ENCODE results near the gene SMARCA4.

Gene SMARCA4

DNA sequence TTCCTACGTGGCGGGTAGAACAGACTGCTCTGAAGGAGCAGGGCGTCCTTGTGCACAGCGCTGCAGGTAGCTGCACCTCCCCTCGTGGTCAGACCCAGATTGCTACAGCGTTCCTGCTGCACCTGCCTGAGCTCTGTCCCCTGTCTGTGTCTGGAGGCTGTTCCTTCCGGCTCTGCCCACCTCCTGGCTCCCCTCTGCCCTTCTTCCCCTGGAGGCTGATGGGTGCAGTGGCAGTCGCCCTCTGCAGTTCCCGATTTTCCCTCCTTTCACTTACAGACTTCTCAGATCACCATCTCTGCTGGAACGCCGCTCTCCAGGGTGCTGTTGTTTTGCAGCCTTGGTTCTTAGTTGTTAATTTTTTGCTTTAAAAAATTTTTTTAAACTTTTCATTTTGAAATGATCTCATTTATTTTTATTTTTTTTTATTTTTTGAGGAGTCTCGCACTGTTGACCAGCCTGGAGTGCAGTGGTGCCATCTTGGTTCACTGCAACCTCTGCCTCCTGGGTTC lies 53.6 kb downstream of the SMARCA4 start:
- DNase-seq (ENCODE audit: low spot score): no peak

DNA sequence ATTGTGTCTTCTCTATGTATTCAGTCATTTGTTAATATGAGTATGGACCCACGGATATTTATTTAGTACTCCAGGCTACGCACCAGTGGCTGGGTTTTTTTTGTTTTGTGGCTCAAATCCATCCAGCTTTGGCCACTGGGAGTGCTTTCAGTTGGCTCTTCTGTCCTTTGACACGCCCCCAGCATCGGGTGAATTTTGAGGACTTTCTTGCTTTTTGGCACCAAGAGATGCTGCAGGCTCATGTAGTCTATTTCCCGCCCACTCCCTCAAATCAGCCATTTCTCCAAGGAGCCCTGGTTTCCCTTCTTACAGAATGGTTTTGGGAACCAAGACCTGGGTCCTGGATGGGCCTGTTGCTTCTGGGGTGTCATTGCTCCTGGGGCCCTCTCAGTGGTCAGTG lies 55.8 kb downstream of the SMARCA4 start:
- DNase-seq (ENCODE audit: low spot score): no peak

DNA sequence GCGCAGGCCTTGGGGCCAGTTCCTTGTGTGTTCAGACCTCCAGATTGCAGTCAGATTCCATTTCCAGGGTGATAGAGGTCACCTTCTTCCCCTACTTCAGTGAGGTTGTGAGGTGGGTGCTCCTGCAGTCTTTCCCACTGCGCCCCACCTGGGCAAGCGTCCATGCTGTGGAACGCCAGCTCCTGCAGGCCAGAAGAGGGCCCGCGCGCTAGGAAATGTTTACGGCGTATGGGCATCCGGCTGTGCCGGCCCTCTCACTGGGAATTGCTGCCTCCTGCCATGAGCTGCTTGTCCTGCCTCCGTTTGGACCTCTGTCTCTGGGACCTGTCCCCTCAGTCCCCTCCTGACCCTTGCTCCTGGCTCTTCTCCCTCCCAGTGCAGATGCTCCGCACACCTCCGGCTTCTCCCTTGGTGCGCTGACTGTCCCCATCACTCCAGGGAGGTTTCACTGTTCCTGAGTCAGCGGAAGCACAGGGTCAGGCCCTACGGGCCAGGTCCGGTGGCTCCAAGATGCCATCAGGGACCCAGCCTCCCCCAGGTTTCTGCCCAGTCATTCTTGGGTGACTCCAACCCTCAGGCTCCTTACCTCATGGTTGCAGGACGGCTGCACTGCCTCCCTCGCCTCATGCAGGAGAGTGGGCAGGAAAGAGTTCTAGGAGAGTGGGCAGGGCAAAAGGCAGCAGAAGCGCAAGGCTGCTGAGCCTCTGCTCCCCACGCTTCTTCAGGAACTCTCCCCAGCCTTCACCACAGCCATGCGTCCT lies 56.6 kb downstream of the SMARCA4 start:
- DNase-seq (ENCODE audit: low spot score): no peak

DNA sequence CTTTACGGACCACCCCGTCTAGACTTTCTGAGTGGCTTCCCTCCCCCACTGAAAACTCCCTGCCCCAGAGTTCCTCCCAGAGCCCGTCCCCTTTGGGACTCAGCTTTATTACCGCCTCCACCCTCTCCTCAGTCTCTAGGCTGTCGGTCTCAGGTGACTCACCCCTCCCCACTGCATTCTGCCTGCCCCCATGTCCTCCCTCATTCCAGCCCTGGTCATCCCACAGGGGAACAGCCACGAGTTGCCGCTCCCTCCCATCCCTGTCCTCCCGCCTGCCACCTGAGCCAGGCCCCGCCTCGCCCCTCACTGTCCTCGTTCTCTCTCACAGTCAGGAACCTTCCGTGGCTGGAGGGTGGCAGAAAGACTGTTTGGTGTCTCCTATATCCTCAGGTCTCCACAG lies 57.3 kb downstream of the SMARCA4 start:
- DNase-seq (ENCODE audit: low spot score): no peak

DNA sequence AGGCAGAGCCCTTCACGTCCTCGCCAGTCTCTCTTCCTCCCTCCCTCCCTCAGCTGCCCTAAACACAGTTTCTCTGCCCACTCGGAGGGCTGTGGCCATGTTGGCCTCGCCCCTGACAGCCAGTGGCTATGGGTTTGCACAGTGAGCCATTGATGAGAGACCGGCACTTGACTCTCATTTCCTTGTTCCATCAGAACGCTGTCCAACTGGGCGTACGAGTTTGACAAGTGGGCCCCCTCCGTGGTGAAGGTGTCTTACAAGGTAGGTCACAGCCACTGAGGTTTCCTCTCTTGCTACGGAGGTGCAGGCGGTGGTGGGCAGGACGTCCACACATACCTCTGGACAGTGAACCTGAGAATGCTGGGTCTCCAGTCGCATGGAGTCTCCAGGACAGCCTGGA lies 57.9 kb downstream of the SMARCA4 start:
- no peak for DNase-seq (ENCODE audit: low spot score)

DNA sequence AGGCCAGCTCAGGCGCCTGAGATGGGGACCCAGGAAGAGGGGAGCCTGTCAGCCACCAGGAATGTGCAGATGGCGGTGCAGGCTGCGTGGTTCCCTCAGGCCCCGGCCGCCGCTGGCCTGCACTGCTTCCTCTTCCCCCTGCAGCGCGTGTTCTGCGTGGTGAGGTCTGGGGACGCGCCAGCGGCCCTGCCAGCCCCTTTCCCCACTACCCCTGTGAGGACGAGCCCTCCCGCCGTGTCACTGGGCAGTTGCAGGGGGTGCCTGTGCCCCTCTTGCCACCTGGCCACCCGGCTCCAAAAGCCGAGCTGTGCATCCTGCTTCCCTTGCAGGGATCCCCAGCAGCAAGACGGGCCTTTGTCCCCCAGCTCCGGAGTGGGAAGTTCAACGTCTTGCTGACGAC lies 58.4 kb downstream of the SMARCA4 start:
- DNase-seq (ENCODE audit: low spot score): no peak

DNA sequence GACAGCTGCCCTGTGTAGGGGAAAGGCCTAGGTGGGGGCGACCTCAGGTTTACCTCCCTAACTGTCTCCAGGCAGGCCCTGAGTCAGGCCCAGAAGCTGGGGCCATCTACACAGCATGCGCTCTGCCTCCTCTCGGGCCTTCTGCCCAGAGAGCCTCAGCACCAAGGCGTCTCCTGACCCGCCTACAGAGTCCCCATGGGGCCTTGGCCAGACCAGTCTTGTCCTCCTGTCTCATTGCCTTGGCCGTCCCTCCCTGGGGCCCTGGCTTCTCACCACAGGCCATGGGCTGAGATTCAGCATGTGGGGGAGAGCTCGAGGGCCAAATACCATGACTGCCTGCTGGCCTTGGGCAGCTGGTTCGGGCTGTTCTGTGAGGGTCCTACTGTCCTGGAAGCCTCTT lies 59.0 kb downstream of the SMARCA4 start:
- no peak for DNase-seq (ENCODE audit: low spot score)

DNA sequence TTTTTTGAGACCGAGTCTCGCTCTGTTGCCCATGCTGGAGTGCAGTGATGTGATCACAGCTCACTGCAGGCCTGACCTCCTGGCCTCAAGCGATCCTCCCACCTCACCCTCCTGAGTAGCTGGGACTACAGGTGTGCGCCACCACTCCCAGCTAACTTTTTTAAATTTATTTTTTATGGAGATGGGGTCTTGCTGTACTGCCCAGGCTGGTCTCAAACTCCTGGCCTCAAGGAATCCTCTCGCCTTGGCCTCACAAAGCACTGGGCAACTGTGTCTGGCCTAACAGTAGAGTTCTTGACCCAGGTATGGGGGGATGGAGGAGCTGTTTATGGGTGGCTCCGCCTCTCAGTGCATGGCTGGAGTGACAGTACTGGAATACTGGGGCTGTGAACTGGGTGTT lies 59.6 kb downstream of the SMARCA4 start:
- DNase-seq (ENCODE audit: low spot score): no peak

DNA sequence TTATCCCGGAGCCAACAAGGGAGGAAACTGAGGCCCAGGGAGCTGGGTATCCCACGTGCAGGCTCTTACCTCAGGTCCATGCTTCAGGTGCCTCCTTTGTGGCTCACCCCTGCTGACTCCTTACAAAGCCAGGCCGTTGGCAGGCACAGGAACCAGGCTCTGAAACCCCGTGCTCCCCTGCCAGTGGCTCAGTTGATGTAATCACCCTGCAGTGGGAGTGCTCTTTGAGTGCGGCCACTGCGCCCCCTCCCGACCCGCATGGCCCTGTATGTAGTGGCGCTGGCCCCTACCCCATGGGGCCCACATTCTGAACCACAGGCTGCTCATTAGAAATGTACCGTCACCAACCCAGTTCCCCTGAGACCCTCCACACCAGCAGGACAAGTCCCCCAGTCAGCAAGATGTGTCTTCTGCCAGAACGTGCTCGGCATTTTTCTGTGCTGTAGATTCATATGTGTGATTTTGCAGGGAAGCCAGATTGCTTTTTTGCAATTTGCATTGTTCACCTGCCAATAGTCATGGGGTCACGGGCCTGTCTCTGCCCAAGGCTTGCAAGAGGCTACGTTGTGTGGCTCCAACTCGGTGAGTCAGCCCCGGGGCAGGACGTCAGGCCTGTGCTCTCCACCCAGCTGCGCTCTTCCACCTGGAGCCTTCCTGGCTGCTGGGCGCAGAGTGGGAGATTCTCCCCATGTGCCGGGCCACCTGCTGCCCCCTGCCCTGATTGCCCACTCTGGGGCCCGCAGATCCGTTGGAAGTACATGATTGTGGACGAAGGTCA lies 60.3 kb downstream of the SMARCA4 start:
- DNase-seq (ENCODE audit: low spot score): no peak

DNA sequence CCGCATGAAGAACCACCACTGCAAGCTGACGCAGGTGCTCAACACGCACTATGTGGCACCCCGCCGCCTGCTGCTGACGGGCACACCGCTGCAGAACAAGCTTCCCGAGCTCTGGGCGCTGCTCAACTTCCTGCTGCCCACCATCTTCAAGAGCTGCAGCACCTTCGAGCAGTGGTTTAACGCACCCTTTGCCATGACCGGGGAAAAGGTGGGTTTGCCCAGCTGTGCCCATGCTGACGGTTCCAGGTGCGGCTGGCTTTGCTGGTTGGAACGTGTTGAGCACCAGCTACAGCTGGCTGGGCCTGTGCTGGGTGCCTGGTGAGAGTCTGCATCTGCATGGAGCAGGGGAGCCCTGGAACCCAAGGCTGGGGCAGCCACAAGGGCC lies 60.9 kb downstream of the SMARCA4 start:
- DNase-seq (ENCODE audit: low spot score): no peak

DNA sequence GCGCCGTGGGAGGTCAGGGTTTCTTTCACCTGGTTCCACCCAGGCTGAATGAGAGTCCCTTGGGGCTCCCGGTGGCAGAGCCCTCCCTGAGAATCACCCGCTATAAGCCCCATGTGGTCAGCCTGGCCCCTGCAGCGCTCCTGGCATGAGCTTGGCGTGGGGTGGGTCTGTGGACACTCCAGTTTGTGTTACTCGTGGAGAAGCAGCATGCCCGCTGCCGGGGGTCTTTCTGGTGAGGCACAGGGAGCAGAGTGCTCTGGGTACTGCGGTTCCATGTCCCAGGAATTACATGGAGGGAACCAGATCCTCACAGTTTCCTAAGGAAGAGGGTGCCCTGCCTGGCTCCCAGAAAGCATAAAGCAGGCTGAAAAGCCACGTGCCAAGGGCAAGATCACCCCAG lies 62.2 kb downstream of the SMARCA4 start:
- no peak for DNase-seq (ENCODE audit: low spot score)

DNA sequence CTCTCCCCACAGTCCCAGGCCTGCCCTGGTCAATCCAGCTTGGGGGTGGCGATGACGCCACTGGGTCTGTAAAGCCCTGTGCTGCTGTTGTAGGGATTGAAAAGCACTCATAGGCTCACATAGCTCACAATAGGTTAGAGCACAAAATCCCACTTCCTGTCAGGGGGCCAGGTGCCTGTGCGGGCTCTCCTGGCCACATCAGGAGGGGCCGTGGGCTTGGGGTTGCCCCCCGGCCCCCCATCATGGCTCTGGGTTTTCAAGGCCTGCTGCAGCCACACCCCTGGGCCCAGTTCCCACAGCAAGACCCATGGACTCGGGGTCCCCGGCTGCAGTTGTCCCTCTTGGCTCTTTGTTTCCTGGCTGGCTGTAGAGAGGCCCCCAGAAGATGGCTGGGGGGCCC lies 62.9 kb downstream of the SMARCA4 start:
- no peak for DNase-seq (ENCODE audit: low spot score)

DNA sequence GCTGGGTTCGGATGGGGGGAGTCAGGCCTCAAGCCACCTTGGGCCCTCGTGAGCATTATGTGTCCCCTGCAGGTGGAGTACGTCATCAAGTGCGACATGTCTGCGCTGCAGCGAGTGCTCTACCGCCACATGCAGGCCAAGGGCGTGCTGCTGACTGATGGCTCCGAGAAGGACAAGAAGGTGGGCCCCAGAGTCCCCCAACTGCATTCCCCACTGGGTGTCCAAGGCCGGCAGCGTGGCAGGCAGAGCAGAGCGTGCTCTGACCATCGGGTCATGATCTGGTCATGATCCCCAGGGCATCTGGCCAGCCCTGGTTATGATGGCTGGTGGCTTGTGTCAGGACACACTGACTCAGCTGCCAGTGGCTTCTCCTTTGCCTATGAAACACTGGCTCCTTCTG lies 63.4 kb downstream of the SMARCA4 start:
- DNase-seq (ENCODE audit: low spot score): no peak

DNA sequence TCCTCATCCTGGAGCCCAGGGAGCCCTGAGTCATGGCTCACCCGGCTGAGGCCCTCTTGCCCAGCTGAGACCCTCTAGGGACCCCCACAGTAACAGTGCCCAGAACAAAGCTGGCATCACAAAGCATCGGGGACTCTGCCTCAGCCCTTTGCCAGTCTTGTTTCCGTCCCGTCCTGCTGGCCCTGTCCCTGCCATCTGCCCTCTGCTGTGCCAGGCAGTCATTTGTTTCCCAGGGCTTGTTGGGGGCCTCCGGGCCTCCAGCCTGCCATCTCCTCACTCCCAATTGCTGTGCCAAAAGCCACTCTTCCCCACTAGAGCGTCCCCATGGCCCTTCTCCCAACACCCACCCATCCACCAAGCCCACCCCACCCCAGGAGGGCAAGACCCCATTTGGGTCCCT lies 64.2 kb downstream of the SMARCA4 start:
- DNase-seq (ENCODE audit: low spot score): no peak

DNA sequence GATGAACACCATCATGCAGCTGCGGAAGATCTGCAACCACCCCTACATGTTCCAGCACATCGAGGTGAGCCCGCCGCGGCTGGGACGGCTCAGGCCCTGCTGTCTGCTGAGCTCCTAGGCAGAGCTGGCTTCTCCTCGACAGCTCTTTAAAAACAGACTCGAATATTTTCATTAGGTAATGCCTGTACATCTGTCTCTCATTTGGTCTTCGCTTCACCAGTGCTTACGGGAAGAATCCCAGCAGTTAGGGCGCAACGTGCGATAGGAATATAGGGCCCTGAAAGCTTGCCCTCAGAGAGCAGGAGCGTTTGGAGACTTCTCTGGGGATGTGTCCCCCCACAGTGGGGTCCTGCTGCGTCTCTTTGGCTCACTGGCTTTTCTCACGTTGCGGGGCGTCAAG lies 64.6 kb downstream of the SMARCA4 start:
- no peak for DNase-seq (ENCODE audit: low spot score)

DNA sequence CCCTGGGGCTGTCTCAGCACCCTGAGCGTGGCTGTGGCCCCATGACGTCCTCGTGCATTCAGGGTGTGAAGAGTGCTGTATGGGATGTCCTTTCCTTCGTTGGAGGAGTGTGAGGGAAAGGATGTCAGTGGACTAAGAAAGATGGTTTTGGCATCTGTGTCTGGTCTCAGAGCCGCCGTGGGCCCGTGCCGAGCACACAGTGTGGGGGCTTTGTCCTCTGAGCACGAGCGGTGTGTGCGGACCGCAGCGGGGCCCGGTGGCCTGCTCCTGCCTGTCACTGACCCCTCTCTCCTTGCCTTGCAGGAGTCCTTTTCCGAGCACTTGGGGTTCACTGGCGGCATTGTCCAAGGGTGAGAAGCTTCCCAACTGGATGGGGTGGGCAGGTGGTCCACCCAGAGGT lies 65.2 kb downstream of the SMARCA4 start:
- DNase-seq (ENCODE audit: low spot score): no peak

DNA sequence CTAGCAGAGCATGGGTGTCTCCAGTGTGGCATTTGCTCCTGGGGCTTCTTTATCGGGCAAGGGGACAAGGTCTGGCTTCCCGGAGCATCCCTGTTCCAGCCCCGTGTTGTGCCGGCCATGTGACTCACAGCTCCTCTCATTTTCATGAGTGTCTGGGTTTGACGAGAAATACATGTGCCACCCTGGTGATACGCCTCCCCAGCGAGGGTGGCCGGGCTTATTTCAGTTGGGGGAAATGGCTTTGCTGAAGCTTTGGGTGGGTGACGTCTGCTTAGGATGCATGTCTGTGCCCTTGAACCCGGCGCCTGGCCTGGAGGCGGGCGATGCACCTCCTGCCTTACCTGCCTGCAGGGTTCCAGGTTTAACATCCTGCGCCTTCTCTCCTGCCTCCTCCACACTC lies 66.6 kb downstream of the SMARCA4 start:
- no peak for DNase-seq (ENCODE audit: low spot score)

DNA sequence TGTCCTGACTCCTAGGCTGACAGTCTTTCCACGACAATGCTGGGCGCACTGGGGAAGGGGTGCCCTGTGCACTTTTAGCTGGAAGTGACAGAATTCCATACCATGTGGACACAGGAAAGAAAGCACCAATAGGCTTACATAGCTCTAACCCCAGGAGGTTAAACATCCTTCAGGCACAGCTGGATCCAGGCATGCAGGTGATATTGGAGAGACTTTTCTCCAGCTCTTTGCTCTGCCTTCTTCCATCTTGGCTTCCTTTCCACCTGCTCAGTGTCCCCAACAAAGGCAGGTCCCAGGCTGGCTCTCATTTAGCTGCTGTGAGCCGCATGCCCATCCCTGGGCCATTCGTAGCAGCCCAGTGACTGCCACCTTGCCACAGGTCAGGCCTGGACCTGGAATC lies 67.3 kb downstream of the SMARCA4 start:
- no peak for DNase-seq (ENCODE audit: low spot score)

DNA sequence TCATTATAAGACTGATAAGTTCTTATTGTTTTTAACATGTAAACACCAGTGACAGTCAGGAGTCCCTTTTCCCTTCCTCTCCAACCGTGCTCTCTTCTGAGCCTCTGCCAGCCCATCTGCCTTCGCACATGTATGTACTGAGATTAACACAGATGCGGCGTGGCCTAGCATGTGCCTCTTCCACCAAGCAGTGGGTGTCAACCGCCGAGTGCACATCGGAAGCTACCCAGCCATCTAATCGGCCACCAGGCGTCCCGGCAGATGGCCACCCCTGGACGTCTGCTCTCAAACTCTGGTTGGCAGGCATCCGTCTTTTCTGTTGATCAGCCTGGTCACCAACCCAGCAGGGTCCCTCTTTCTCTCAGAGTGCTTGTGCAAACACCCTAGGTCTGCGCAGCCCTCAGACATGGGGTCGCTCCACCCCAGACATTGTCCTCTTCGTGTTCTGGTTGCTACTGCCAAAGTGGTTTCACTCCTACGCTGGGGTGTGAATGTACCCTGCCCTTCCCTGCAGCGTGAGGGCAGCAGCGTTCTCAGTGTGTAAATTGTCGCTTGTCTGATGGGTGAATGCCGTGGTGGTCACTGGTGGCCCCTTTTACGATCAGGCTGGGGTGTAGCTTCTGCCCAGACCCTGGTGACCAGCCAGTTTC lies 70.7 kb downstream of the SMARCA4 start:
- no peak for DNase-seq (ENCODE audit: low spot score)

DNA sequence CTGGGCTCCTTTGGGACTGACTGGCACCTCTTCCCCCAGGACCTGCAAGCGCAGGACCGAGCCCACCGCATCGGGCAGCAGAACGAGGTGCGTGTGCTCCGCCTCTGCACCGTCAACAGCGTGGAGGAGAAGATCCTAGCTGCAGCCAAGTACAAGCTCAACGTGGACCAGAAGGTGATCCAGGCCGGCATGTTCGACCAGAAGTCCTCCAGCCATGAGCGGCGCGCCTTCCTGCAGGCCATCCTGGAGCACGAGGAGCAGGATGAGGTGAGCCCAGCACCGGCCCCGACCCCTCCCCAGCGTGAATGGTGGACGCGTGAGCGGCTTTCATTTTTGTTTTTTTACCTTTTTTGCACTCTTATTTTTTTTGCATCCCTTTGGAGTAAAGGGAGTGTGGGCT lies 72.4 kb downstream of the SMARCA4 start:
- DNase-seq (ENCODE audit: low spot score): no peak

DNA sequence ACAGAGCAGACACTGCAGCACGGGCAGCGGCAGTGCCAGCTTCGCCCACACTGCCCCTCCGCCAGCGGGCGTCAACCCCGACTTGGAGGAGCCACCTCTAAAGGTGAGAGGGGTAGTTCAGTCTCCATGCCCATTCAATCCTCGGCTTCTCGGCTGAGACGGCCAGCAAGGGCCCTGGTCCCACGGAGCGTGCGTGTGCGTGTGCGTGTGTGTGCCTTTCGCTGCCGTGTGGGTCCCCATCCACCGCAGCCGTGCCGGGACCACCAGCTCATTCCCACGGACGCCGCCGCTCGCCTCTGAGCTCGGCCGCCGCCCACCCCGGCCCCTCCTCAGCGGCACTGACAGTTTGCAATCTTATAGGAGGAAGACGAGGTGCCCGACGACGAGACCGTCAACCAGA lies 72.9 kb downstream of the SMARCA4 start:
- DNase-seq (ENCODE audit: low spot score): no peak

DNA sequence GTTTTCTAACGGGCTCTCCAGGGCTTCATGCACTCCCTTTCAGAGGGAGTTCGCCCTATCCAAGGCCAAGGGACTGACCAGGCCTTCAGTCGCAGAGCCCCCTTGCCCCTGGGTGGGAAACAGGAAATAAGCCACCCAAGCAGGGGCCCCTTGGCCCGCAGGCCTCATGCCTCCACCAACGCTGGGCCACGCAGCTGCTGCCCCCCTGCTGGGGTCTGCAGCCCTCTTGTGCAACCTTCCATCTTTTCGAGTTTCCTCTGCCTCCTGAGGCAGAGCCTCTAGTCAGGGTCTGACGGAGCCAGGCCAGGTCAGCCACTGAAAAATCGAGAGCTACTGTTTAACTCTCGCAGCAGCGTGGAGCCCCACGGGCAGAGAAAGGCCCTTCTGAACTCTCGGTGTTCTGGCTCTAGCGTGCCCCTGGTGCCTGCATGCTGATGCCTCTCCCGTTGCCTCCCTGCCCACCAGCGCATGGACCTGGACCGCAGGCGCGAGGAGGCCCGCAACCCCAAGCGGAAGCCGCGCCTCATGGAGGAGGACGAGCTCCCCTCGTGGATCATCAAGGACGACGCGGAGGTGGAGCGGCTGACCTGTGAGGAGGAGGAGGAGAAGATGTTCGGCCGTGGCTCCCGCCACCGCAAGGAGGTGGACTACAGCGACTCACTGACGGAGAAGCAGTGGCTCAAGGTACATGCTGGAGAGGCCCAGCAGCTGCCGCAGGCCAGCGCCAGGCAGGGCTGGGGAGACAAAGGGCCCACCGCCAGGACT lies 73.8 kb downstream of the SMARCA4 start:
- DNase-seq (ENCODE audit: low spot score): no peak
